ENCODE data around the gene VEGFB.

The VEGFB gene

GRCh38 chr11:64247729-64248531 lies 13.5 kb downstream of the VEGFB start:
- DNase-seq: no peak

DNA sequence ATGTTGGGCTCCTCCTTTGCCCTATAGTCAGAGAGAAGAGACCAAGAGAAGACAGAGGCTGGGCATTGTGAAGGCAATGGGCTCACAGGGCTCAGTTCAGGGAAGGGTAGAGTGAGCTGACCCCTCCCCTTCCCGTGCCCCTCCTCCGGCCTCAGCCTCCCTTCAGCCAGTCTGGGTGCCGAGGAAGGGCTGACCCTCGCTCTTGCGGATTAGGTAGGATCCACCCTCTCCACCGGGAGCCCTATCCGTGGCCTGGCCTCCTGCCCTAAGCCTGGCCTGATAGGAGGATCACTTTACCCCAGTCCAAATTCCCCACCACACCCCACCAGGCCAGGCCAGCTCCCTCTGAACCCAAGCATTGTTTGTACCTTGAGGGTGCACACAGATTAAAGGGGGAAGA lies 14.2 kb downstream of the VEGFB start:
- DNase-seq: no peak

DNA sequence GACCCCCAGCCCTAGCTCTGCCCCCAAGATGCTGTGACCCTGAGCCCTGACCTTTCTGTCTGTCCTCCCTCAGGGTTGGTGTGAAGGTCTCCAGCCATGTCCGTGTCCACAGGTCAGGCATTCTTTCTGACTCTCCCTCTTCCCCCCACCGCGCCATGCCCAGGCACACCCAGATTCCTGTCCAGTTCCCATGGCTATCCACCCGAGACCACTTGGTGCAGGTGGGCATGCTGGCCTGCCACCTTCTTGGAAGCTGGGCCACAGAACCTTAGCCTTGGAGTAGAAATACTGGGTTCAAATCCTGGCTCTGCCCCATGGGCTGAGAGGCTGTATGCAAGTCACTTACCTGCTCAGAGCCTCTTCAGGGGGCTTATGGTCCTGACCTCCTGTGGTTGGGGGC lies 14.7 kb downstream of the VEGFB start:
- DNase-seq: no peak

- DNase-seq: no peak
These were observed 15.4 kb downstream of the VEGFB start for GRCh38 chr11:64249563-64250414.

DNA sequence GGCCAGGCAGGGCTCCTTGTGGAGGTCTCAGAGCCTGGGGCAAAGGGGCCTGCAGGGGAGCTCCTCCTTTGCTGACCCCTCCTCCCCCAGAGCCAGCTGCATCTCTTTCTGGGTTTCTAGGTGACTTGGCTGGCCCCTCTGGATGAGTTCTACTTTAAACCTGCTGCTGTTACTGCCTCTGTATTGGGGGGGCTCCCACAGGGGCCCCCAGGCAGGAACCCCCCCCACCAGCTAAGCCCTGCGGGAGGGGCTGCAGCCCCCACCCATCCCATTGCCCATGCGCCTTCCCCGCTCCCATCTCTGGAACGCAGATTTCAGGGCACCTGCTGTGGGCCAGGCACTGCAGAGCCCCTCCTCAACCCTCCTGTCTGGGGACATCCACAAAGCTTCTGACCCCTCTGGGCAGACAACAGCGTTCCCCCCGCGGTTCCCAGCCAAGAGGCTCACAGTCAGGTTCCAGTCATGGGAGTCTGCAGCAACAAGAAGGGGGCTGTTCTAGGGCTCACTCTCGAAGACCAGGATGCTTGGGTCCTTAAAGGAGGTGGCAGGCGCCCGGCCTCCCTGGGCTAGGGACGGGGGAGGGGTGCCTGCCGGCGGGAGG lies 16.1 kb downstream of the VEGFB start:
- DNase-seq: no peak

DNA sequence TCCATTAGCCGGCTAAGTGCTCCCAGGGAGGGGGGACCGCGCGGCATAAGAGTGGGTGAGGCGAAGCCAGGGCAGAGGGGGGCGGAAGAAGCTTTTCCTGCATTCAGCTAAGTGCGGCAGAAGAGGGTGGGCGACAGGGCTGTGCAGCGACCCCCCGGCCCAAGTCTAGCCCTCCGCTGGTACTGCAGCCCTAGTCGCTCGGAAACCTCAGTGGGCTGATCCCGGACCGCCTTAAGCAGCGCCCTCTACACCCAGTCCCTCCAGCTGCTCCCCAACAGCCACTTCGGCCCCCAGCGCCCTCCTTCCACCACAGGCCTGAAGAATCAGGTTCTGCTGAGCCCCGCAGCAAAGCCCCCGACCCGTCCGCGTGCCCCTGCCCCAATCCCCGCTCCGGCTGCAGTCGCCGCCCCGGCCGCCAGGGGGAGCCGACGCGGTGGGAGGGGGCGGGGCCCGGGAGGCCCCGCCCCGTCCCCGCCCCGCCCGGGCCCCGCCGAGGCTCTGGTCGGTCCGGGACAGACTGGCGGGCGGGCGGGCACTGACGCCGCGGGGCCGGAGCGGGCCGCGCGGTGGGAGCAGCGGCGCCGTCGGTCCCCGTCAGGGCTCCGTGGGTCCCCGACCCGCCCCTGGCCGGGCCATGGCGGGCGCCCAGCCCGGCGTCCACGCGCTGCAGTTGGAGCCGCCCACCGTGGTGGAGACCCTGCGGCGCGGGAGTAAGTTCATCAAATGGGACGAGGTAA lies 16.8 kb downstream of the VEGFB start, which contains the start of gene PLCB3:
Gene PLCB3 (plus strand): TSS at position 515 of the 737 bp plus-strand sequence. CDS start 120 bp downstream, at position 635.
- DNase-seq: peak; percentile 93

- no peak for DNase-seq
These were observed 17.3 kb downstream of the VEGFB start for GRCh38 chr11:64251753-64252002.

- DNase-seq: peak; percentile 63
These were observed 17.9 kb downstream of the VEGFB start for GRCh38 chr11:64252003-64252872.

DNA sequence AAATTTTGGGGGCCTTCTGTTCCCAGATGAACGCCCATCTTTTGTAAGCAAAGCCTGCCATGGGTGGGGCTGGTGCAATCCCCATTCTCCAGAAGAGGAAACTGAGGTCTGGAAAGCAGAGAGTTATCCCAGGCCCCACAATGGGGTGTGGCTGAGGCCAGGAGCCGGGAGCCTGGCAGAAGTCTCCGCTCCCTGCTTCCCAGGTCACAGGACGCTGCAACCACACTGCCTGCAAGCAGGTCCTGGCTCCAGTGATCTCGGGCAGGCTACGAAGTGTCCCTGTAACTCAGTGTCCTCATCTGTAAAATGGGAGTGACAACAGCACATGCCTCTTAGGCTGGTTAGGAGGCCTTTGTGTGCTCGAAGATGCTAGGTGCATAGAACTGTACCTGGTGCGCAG lies 18.7 kb downstream of the VEGFB start:
- no peak for DNase-seq

DNA sequence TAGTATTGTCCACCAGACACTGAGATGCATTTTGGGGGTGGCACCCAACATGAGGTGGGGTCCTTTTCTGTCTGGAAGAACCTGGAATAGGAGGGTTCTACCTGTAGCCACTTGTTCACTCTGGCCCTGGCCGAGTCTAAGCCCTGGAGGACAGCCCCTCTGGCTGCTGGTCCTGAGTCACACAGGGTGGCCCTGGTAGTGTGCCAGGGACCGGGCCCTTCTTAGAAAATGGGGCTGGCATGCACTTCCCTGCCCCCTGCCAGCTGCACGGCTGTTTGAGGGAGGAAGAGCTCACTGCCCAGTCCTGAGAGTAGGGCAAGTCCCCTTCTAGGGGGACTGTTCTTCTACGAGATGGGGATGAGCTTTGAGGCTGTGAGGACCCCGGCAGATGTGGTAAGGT lies 19.1 kb downstream of the VEGFB start:
- DNase-seq: no peak

DNA sequence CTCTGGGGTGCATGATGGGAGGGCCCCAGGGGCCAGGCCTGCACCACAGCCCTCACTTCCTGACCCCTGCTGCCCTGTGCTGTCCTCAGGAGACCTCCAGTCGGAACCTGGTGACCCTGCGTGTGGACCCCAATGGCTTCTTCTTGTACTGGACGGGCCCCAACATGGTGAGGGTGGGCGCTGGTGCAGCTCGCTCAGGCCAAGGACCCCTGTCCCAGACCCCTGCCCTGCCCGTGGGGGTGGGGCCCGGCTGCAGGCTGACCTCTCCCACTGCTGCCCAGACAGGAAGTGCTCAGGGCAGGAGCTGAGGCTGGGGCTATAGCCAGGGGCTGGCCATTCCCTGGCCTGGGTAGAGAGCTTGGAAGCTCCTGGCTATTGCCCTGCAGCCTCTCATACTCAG lies 19.9 kb downstream of the VEGFB start:
- no peak for DNase-seq

- DNase-seq: no peak
These were observed 21.0 kb downstream of the VEGFB start for GRCh38 chr11:64255135-64256128.

- no peak for DNase-seq
These were observed 21.9 kb downstream of the VEGFB start for GRCh38 chr11:64256300-64256699.

- DNase-seq: no peak
These were observed 24.0 kb downstream of the VEGFB start for GRCh38 chr11:64258356-64258755.

- DNase-seq: no peak
These were observed 24.7 kb downstream of the VEGFB start for GRCh38 chr11:64258946-64259532.

DNA sequence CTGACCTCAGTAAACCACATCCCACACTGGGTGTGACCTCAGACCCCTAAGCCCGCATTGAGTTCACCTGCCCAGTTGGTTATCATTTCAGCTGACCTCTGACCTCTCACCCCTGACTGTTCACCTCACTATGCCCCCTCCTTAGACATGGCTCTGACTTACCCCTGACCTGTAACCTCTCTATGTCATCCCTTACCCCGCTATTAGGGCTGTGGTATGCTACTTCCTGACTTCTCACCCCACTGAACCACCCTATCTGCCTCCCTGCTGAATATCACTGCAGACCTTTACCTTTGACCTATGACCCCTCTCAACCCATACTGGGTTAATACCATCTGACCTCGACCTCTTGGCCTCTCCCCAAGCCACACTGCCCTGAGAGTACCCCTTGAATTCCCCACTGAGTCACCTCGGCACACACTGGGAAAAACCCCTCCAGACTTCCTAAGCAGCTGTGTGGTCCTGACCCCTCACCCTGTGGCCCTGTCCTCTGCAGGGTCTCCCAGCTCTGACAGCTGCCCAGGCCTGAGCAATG lies 25.2 kb downstream of the VEGFB start:
- DNase-seq: no peak

DNA sequence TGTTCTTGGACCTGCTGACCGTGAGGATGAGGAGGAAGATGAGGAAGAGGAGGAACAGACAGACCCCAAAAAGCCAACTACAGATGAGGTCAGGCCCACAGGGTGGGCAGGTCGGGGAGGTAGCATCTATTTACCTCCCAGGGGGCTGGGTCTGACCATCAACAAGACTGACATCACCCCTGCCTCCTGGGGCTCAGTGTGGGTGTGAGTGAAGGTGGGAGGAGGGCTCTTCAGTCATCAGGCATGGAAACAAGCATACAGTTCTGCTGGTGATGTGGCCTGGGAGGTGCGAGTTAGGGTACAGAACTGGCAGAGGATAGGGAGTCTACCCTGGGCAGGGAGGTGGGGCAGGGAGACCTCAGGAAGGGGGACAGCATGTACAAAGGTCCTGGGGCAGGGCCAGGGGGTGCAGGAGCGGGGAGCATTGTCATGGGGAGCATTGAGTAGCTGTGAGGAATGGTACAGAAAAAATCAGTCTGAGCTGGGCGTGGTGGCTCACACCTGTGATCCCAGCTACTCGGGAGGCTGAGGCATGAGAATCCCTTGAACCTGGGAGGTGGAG lies 25.8 kb downstream of the VEGFB start:
- no peak for DNase-seq

DNA sequence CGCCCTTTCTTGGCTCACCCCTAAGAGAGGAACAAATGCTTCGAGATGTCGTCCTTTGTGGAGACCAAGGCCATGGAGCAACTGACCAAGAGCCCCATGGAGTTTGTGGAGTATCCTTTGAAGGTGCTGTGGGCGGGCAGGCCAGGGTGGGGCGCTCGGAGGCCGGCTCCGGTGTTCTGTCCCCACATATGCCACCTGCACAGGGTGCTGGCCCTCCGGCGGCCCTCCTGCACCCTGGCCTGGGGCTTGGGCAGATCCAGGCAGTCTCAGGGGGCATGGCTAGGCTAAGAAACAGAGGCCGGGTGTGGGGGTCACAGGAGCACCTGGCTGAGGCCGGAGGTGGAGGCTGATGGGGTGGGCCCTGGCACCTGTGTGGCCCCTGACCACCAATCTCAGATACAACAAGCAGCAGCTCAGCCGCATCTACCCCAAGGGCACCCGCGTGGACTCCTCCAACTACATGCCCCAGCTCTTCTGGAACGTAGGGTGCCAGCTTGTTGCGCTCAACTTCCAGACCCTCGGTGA lies 27.2 kb downstream of the VEGFB start:
- DNase-seq: no peak

DNA sequence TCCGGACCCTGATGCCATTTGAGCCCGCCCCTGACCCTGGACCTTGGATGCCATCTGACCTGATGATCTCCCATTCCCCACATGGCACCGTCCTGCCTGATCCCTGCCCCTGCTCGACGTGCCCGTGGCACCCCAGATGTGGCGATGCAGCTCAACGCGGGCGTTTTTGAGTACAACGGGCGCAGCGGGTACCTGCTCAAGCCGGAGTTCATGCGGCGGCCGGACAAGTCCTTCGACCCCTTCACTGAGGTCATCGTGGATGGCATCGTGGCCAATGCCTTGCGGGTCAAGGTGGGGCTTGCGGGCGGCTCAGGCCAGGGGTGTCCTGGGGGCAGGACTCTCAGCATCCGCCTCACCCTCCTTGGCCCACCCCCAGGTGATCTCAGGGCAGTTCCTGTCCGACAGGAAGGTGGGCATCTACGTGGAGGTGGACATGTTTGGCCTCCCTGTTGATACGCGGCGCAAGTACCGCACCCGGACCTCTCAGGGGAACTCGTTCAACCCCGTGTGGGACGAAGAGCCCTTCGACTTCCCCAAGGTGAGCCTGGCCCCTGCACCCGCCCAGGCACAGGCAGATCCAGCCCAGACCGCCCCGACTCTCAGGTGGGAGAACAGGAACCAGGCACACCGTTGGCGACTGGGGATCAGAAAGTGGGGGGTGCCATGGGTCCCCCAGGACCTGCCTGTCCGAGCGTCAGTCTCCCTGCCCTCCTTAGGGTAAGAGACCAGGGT lies 28.1 kb downstream of the VEGFB start:
- DNase-seq: no peak

All from activated CD8-positive, alpha-beta memory T cell treated with anti-CD3 and anti-CD28 coated beads for 24 hours (primary cell).